Astrocyte (in vitro differentiated cells and primary cell): ENCODE data around the gene HSPB1. TPM values are rescaled to one million over a fixed set of nuclear protein-coding genes. Genes with fewer than 3 reads are reported as not detected.

Experiments
- DNase-seq: peaks from one replicate; pipeline ENCODE4 v3.0.0-alpha.2; 2010; ENCODE audit warnings: low read depth
- FAIRE-seq: peaks from 2 replicates; lab custom pipeline; 2011; peaks lifted over from hg19 to GRCh38; lab: Jason Lieb, UNC
- H2AFZ ChIP-seq: 2 replicates; pipeline ENCODE4 v1.6.0; 2012; ENCODE audit warnings: low read depth, low read length, inconsistent platforms
- H3K27ac ChIP-seq: 2 replicates; pipeline ENCODE4 v1.5.1; 2011; ENCODE audit warnings: low read depth, low read length, inconsistent platforms
- H3K27me3 ChIP-seq: 2 replicates; pipeline ENCODE4 v1.6.0; 2011; ENCODE audit warnings: low read length, inconsistent platforms; ENCODE audit not compliant: insufficient read depth
- H3K36me3 ChIP-seq: 2 replicates; pipeline ENCODE4 v1.5.1; 2011; ENCODE audit warnings: low read length, inconsistent platforms; ENCODE audit not compliant: insufficient read depth
- H3K4me1 ChIP-seq: 2 replicates; pipeline ENCODE4 v1.5.1; 2011; ENCODE audit warnings: low read length, inconsistent platforms; ENCODE audit not compliant: insufficient read depth
- H3K4me2 ChIP-seq: 2 replicates; pipeline ENCODE4 v1.6.0; 2012; ENCODE audit warnings: low read length, inconsistent platforms
- H3K4me3 ChIP-seq: 2 replicates; pipeline ENCODE4 v1.5.1; 2011; ENCODE audit warnings: low read depth, mild to moderate bottlenecking, low read length, inconsistent platforms; ENCODE audit not compliant: insufficient read depth
- H3K79me2 ChIP-seq: 2 replicates; pipeline ENCODE4 v1.6.0; 2012; ENCODE audit warnings: mild to moderate bottlenecking, low read length, inconsistent platforms; ENCODE audit not compliant: insufficient read depth
- H3K9ac ChIP-seq: 2 replicates; pipeline ENCODE4 v1.6.0; 2012; ENCODE audit warnings: mild to moderate bottlenecking, low read length, inconsistent platforms
- H3K9me3 ChIP-seq: 2 replicates; pipeline ENCODE4 v1.5.1; 2012; ENCODE audit warnings: low read depth, mild to moderate bottlenecking, low read length, inconsistent platforms; ENCODE audit not compliant: insufficient read depth
- H4K20me1 ChIP-seq: 2 replicates; pipeline ENCODE4 v1.6.0; 2012; ENCODE audit warnings: low read length, inconsistent platforms; ENCODE audit not compliant: insufficient read depth
- H3K27ac Mint-ChIP-seq: one replicate; pipeline ENCODE4 v1.8.0; 2021; ENCODE audit warnings: mild to moderate bottlenecking, mixed read lengths; ENCODE audit not compliant: unreplicated experiment
- H3K27me3 Mint-ChIP-seq: one replicate; pipeline ENCODE4 v1.8.0; 2021; ENCODE audit warnings: low read depth, mixed read lengths; ENCODE audit not compliant: unreplicated experiment
- H3K36me3 Mint-ChIP-seq: one replicate; pipeline ENCODE4 v1.8.0; 2021; ENCODE audit warnings: low read depth, mixed read lengths; ENCODE audit not compliant: unreplicated experiment
- H3K4me1 Mint-ChIP-seq: one replicate; pipeline ENCODE4 v1.8.0; 2021; ENCODE audit warnings: low read depth, mixed read lengths; ENCODE audit not compliant: unreplicated experiment
- H3K4me3 Mint-ChIP-seq: one replicate; pipeline ENCODE4 v1.8.0; 2021; ENCODE audit warnings: mild to moderate bottlenecking, moderate library complexity, mixed read lengths; ENCODE audit not compliant: unreplicated experiment
- H3K9me3 Mint-ChIP-seq: one replicate; pipeline ENCODE4 v1.8.0; 2021; ENCODE audit warnings: mild to moderate bottlenecking, mixed read lengths; ENCODE audit not compliant: unreplicated experiment
- EZH2 ChIP-seq: IDR thresholded peaks from 2 replicates; pipeline ENCODE4 v1.6.1; 2012; ENCODE audit warnings: mild to moderate bottlenecking, low read length, inconsistent platforms; ENCODE audit not compliant: insufficient read depth
- total RNA-seq: library from RNA; stranded (reverse); gene quantifications from 2 replicates; pipeline ENCODE4 v1.2.1, GENCODE V29; 2021
- TF ChIP-seq, protein P1 (sequence below): IDR thresholded peaks from 2 replicates; pipeline ENCODE4 v1.5.1; 2011; ENCODE audit warnings: low read depth, mild to moderate bottlenecking, inconsistent platforms, low read length, moderate library complexity; ENCODE audit not compliant: insufficient read depth

HSPB1 gene
- total RNA-seq, 1 donor from 2014 or later = 933 TPM

DNA sequence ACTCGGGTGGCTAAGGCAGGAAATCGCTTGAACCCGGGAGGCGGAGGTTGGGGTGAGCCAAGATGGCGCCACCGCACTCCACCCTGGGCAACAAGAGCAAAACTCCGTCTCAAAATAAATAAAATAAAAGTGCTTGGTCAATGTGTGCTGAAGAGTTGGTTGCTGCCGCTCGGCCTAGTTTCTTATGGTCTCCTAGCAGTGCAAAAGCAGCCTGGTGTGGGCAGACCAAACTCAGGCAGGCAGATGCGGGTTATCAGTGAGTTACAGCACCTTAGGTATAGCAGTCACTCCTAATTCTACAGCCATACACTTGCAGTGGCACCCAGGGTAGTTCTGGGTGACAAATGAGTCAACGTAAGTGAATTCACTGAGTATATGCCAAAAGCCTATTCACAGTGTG is 22.6 kb downstream of the HSPB1 start:
- H3K9ac ChIP-seq = no peak overlapping the region
- FAIRE-seq (no peak), DNase-seq (no peak)
- no peak overlapping the region for H3K4me2 ChIP-seq
- peaks cover 6% of the 10 kb centered on the region for H3K4me1 ChIP-seq
- TF ChIP-seq, protein P1, sequence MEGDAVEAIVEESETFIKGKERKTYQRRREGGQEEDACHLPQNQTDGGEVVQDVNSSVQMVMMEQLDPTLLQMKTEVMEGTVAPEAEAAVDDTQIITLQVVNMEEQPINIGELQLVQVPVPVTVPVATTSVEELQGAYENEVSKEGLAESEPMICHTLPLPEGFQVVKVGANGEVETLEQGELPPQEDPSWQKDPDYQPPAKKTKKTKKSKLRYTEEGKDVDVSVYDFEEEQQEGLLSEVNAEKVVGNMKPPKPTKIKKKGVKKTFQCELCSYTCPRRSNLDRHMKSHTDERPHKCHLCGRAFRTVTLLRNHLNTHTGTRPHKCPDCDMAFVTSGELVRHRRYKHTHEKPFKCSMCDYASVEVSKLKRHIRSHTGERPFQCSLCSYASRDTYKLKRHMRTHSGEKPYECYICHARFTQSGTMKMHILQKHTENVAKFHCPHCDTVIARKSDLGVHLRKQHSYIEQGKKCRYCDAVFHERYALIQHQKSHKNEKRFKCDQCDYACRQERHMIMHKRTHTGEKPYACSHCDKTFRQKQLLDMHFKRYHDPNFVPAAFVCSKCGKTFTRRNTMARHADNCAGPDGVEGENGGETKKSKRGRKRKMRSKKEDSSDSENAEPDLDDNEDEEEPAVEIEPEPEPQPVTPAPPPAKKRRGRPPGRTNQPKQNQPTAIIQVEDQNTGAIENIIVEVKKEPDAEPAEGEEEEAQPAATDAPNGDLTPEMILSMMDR = no peak
- TF ChIP-seq EZH2 = no peak
- Mint-ChIP-seq H3K4me3 (no peak overlapping the region), H3K36me3 (peaks cover 40% of the 10 kb centered on the region), H3K4me1 (peaks cover 36% of the 10 kb centered on the region), H3K9me3 (no peaks in the 10 kb centered on the region), H3K27me3 (no peaks in the 10 kb centered on the region), H3K27ac (no peak overlapping the region)
- H3K27me3 ChIP-seq = no peaks in the 10 kb centered on the region
- H4K20me1 ChIP-seq = peaks cover 90% of the 10 kb centered on the region
- no peaks in the 10 kb centered on the region for H3K9me3 ChIP-seq
- peaks cover 82% of the 10 kb centered on the region for H3K79me2 ChIP-seq
- no peak overlapping the region for H3K27ac ChIP-seq
- no peak overlapping the region for H3K4me3 ChIP-seq
- H3K36me3 ChIP-seq = peaks cover 50% of the 10 kb centered on the region
- H2AFZ ChIP-seq = no peak overlapping the region

DNA sequence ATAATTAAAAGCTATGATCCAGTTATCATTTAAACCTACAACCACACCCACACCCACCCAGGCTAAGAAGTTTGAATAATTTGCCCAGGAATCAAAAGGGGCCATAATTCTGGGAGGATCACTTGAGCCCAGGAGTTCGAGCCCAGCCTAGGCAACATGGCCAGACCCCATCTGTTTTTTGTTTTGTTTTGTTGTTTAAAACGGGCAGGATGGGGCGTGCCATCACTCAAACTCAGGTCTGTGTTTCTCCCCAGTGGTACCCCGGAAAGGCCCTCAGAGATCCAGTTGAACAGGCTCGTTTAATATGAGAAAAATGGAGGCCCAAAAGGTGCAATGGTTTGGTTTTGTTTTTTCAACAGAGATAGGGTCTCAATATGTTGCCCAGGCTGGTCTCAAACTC is 23.3 kb downstream of the HSPB1 start:
- FAIRE-seq = no peak
- DNase-seq = no peak
- H3K4me3 Mint-ChIP-seq = no peak overlapping the region
- H3K9me3 Mint-ChIP-seq = no peaks in the 10 kb centered on the region
- peaks cover 44% of the 10 kb centered on the region for H3K36me3 Mint-ChIP-seq
- peaks cover 57% of the 10 kb centered on the region for H3K36me3 ChIP-seq
- peaks cover 94% of the 10 kb centered on the region for H4K20me1 ChIP-seq
- H3K79me2 ChIP-seq = peaks cover 87% of the 10 kb centered on the region
- H3K9me3 ChIP-seq = no peaks in the 10 kb centered on the region
- no peaks in the 10 kb centered on the region for H3K27me3 Mint-ChIP-seq
- H2AFZ ChIP-seq = no peak overlapping the region
- H3K4me2 ChIP-seq = no peak overlapping the region
- no peak for TF ChIP-seq EZH2
- TF ChIP-seq, protein P1 = no peak
- no peak overlapping the region for H3K9ac ChIP-seq
- H3K27ac ChIP-seq = no peak overlapping the region
- H3K4me3 ChIP-seq = no peak overlapping the region
- no peaks in the 10 kb centered on the region for H3K27me3 ChIP-seq
- no peak overlapping the region for H3K27ac Mint-ChIP-seq
- peaks cover 43% of the 10 kb centered on the region for H3K4me1 Mint-ChIP-seq
- H3K4me1 ChIP-seq = peaks cover 6% of the 10 kb centered on the region

DNA sequence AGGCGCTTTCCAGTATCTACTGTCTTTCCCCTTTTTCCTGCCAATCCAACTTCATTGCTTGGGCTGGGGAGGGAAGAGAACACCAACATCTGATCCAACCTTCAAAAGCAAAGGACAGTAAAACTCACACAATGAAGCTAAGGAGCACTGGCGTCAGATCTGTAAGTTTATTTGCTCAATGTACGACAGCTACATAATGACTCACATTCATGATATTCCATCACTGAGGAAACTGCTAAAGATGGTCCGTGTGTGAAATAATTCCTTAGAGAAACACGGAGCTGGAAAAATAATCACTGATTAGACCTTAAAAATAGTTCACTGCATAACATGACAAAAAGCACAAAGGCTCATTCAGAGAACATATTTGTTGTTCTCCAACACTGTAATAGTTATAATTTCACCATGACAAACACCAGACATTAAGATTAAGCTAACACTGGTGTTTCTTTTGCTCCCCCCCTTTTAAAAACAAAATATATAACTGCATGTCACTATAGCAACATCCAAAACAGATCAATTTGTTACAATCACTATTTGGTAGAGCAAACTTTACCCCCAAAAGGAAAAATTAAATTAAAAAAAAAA is 24.3 kb downstream of the HSPB1 start:
- H3K9ac ChIP-seq = peak overlapping the region; percentile 23
- Mint-ChIP-seq H3K36me3 (peaks cover 43% of the 10 kb centered on the region), H3K4me3 (no peak overlapping the region), H3K9me3 (no peaks in the 10 kb centered on the region), H3K27ac (peak overlapping the region; percentile 49), H3K4me1 (peaks cover 43% of the 10 kb centered on the region), H3K27me3 (no peaks in the 10 kb centered on the region)
- H3K27ac ChIP-seq = peak overlapping the region; percentile 57
- H4K20me1 ChIP-seq = peaks cover 100% of the 10 kb centered on the region
- no peaks in the 10 kb centered on the region for H3K27me3 ChIP-seq
- peaks cover 61% of the 10 kb centered on the region for H3K36me3 ChIP-seq
- H3K4me2 ChIP-seq = peak overlapping the region; percentile 7
- H2AFZ ChIP-seq = no peak overlapping the region
- FAIRE-seq = no peak
- no peak overlapping the region for H3K4me3 ChIP-seq
- H3K4me1 ChIP-seq = peaks cover 6% of the 10 kb centered on the region
- DNase-seq = peak; percentile 82
- H3K79me2 ChIP-seq = peaks cover 92% of the 10 kb centered on the region
- TF ChIP-seq EZH2 = no peak
- TF ChIP-seq, protein P1 = no peak
- no peaks in the 10 kb centered on the region for H3K9me3 ChIP-seq
